Prostate gland (tissue), 2 donors: ENCODE measurements around the gene ZNF579.

ENCODE experiments used
- CTCF ChIP-seq, 4 experiments: fragments of 200-600 bp in 2 of 4; fragments of 450-650 bp in 2 of 4; sonication (generic) in 2 of 4; IDR thresholded peaks; 1 replicate in 3 of 4; 2 replicates in 1 of 4; pipeline ENCODE4 v1.5.1; 2016 to 2019; ENCODE audit warnings: antibody characterized with exemption in 4 of 4, mild to moderate bottlenecking in 2 of 4, moderate library complexity in 2 of 4
- POLR2A ChIP-seq: fragments of 450-650 bp; IDR thresholded peaks from one replicate; pipeline ENCODE4 v1.6.1; 2016; ENCODE audit warnings: antibody characterized with exemption, mild to moderate bottlenecking
- POLR2AphosphoS5 ChIP-seq: sonication (generic); formaldehyde crosslinking; IDR thresholded peaks from one replicate; pipeline ENCODE4 v1.6.1; 2017; ENCODE audit warnings: antibody characterized with exemption

- TF ChIP-seq CTCF (IDR thresholded peaks at IDR 0.05) (no peak), POLR2A (no peak), POLR2AphosphoS5 (no peak)
Measured at GRCh38 chr19:55559684-55560083, 21.0 kb downstream of the ZNF579 start.
